Breast epithelium (tissue), 3 donors: ENCODE results near the gene CHST15.

Experiments used
- CTCF ChIP-seq, 3 donors: fragments of 450-650 bp; IDR thresholded peaks; one replicate each; pipeline ENCODE4 v1.5.1; 2016 to 2017; ENCODE audit warnings: antibody characterized with exemption in 3 of 3, mild to moderate bottlenecking in 3 of 3, moderate library complexity in 3 of 3
- POLR2A ChIP-seq: fragments of 450-650 bp; IDR thresholded peaks from one replicate; pipeline ENCODE4 v1.6.1; 2016; ENCODE audit warnings: antibody characterized with exemption, mild to moderate bottlenecking, moderate library complexity

- TF ChIP-seq CTCF (IDR thresholded peaks at IDR 0.05) (no peak), POLR2A (no peak)
Observed at GRCh38 chr10:124016804-124017375, 76.5 kb downstream of the CHST15 start.
